ENCODE results near the gene LSM14B. TPM values are rescaled to one million over a fixed set of nuclear protein-coding genes. Genes with fewer than 3 reads are reported as not detected.

The LSM14B gene
- total RNA-seq, 1 experiment from 2014 or later = 73.5 TPM

DNA sequence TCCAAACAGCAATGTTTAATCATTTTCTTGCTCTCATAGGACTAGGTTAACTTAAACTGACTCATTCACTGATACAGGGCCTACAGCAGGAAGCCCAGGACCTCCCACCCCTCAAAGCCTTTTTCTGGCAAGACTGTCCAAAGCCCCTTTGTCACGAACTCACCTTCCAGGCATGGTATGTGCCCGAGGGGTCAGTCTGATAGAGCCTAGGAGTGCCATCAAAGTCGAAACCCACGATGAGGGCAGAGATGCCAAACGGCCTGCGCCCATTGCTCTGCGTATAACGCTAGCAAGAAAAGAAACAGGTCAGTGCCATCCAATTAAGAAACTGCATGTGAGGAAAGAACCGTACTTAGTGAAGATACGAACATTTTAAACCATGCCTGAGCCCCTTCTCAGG, 16.6 kb downstream of the LSM14B start:
- Mint-ChIP-seq H3K27ac (peak overlapping the region; percentile 65; the same call in 1 of the 2 replicates), H3K9me3 (no peaks in the 10 kb centered on the region)

DNA sequence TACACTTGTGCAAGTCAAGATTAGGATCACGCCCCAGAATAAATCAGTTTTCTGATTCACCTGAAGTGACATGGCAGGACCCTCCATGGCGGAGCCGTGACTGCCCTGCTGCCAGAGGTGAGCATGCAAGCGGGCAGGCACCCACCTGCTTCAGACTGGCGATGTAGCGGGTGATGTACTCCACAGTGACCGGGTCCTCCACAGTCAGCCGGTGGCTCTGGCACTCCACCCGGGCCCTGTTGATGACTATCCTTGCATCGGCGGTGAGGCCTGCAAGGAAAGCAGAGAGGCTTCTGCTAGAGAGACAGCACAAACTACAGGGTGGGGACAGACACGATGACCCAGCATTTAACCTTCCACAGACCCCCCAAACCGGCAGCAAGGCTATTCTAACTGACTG, 17.4 kb downstream of the LSM14B start:
- Mint-ChIP-seq H3K4me3 (no peak overlapping the region), H3K27ac (peak overlapping the region; percentile 23; the same call in 1 of the 2 replicates), H3K36me3 (peaks cover 58% of the 10 kb centered on the region), H3K4me1 (peaks cover 15% of the 10 kb centered on the region), H3K27me3 (ENCODE audit: low read depth) (no peaks in the 10 kb centered on the region), H3K9me3 (no peaks in the 10 kb centered on the region)
- TF ChIP-seq TCF7 (CRISPR knock-in tag; IDR thresholded peaks at IDR 0.05; ENCODE audit: low read depth) = no peak
- ATAC-seq = no peak
- ChIA-PET POLR2A (no interaction called here), CTCF (interaction anchor here (1.1 to 3.8 kb wide), 2 partner anchors 17 to 129 kb away, joined by 3 to 27 read pairs; no protein-coding TSS in a partner anchor)
- no peak for DNase-seq (ENCODE audit: low spot score)

More for the DNA sequence above, 16.6 kb downstream of the LSM14B start:
- ChIA-PET CTCF (interaction anchor here (0.7 to 1.1 kb wide), 2 partner anchors 10 to 128 kb away, joined by 3 to 4 read pairs; no protein-coding TSS in a partner anchor), POLR2A (no interaction called here)
- Mint-ChIP-seq H3K4me1 (peaks cover 13% of the 10 kb centered on the region), H3K27me3 (ENCODE audit: low read depth) (no peaks in the 10 kb centered on the region), H3K36me3 (peaks cover 61% of the 10 kb centered on the region), H3K4me3 (no peak overlapping the region)
- ATAC-seq (no peak), DNase-seq (ENCODE audit: low spot score) (no peak)
- TF ChIP-seq, protein P1, sequence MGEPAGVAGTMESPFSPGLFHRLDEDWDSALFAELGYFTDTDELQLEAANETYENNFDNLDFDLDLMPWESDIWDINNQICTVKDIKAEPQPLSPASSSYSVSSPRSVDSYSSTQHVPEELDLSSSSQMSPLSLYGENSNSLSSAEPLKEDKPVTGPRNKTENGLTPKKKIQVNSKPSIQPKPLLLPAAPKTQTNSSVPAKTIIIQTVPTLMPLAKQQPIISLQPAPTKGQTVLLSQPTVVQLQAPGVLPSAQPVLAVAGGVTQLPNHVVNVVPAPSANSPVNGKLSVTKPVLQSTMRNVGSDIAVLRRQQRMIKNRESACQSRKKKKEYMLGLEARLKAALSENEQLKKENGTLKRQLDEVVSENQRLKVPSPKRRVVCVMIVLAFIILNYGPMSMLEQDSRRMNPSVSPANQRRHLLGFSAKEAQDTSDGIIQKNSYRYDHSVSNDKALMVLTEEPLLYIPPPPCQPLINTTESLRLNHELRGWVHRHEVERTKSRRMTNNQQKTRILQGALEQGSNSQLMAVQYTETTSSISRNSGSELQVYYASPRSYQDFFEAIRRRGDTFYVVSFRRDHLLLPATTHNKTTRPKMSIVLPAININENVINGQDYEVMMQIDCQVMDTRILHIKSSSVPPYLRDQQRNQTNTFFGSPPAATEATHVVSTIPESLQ (CRISPR knock-in tag; IDR thresholded peaks at IDR 0.05) = no peak
- TF ChIP-seq CBFB (CRISPR knock-in tag; IDR thresholded peaks at IDR 0.05; ENCODE audit: low read depth) = no peak
- TF ChIP-seq TCF7 (CRISPR knock-in tag; IDR thresholded peaks at IDR 0.05; ENCODE audit: low read depth) = no peak
- TF ChIP-seq, protein P2, sequence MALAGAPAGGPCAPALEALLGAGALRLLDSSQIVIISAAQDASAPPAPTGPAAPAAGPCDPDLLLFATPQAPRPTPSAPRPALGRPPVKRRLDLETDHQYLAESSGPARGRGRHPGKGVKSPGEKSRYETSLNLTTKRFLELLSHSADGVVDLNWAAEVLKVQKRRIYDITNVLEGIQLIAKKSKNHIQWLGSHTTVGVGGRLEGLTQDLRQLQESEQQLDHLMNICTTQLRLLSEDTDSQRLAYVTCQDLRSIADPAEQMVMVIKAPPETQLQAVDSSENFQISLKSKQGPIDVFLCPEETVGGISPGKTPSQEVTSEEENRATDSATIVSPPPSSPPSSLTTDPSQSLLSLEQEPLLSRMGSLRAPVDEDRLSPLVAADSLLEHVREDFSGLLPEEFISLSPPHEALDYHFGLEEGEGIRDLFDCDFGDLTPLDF (CRISPR knock-in tag; IDR thresholded peaks at IDR 0.05) = no peak
- TF ChIP-seq, protein P3, sequence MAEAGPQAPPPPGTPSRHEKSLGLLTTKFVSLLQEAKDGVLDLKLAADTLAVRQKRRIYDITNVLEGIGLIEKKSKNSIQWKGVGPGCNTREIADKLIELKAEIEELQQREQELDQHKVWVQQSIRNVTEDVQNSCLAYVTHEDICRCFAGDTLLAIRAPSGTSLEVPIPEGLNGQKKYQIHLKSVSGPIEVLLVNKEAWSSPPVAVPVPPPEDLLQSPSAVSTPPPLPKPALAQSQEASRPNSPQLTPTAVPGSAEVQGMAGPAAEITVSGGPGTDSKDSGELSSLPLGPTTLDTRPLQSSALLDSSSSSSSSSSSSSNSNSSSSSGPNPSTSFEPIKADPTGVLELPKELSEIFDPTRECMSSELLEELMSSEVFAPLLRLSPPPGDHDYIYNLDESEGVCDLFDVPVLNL (CRISPR knock-in tag; IDR thresholded peaks at IDR 0.05; ENCODE audit: borderline replicate concordance, low read depth) = no peak
- TF ChIP-seq GABPB1 (CRISPR knock-in tag; IDR thresholded peaks at IDR 0.05) = no peak
- no peak for TF ChIP-seq KAT7 (CRISPR knock-in tag; IDR thresholded peaks at IDR 0.05; ENCODE audit: borderline replicate concordance)
- TF ChIP-seq NR2C2 (CRISPR knock-in tag; IDR thresholded peaks at IDR 0.05) = no peak
- no peak for TF ChIP-seq FOXK1 (CRISPR knock-in tag; IDR thresholded peaks at IDR 0.05)
- TF ChIP-seq, protein P4, sequence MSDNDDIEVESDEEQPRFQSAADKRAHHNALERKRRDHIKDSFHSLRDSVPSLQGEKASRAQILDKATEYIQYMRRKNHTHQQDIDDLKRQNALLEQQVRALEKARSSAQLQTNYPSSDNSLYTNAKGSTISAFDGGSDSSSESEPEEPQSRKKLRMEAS (CRISPR knock-in tag; IDR thresholded peaks at IDR 0.05) = no peak
- TF ChIP-seq, protein P5, sequence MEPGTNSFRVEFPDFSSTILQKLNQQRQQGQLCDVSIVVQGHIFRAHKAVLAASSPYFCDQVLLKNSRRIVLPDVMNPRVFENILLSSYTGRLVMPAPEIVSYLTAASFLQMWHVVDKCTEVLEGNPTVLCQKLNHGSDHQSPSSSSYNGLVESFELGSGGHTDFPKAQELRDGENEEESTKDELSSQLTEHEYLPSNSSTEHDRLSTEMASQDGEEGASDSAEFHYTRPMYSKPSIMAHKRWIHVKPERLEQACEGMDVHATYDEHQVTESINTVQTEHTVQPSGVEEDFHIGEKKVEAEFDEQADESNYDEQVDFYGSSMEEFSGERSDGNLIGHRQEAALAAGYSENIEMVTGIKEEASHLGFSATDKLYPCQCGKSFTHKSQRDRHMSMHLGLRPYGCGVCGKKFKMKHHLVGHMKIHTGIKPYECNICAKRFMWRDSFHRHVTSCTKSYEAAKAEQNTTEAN (CRISPR knock-in tag; IDR thresholded peaks at IDR 0.05) = no peak
- TF ChIP-seq, protein P6, sequence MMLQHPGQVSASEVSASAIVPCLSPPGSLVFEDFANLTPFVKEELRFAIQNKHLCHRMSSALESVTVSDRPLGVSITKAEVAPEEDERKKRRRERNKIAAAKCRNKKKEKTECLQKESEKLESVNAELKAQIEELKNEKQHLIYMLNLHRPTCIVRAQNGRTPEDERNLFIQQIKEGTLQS (CRISPR knock-in tag; conservative IDR thresholded peaks at IDR 0.05) = no peak

DNA sequence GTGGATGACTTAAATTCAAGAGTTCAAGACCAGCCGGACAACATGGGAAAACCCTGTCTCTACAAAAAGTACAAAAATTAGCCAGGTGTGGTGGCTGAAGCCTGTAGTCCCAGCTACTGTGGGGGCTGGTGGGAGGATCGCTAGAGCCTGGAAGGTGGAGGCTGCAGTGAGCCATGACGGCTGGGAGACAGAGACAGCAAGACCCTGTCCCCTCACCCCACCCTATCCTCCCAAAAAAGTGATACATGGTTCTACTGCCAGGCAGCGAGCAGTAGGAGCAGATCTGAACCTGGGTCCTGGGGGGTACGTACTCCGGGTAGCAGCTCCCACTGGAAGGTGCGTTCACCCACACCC, 18.7 kb downstream of the LSM14B start:
- Mint-ChIP-seq H3K9me3 (no peaks in the 10 kb centered on the region), H3K4me3 (peak overlapping the region; percentile 87; the same call in 1 of the 2 replicates), H3K36me3 (peaks cover 54% of the 10 kb centered on the region), H3K27ac (peak overlapping the region; percentile 61), H3K4me1 (peaks cover 26% of the 10 kb centered on the region), H3K27me3 (ENCODE audit: low read depth) (no peaks in the 10 kb centered on the region)
- ChIA-PET POLR2A (no interaction called here), CTCF (interaction anchor here (0.8 to 3.8 kb wide), 4 partner anchors 13 to 71 kb away, joined by 3 to 27 read pairs (median 4); no protein-coding TSS in a partner anchor)
- ATAC-seq = no peak
- no peak for DNase-seq (ENCODE audit: low spot score)
- TF ChIP-seq HMGA2 (CRISPR knock-in tag; IDR thresholded peaks at IDR 0.05) (no peak), RELA (CRISPR knock-in tag; IDR thresholded peaks at IDR 0.05; ENCODE audit: borderline replicate concordance) (no peak), RORB (CRISPR knock-in tag; IDR thresholded peaks at IDR 0.05) (no peak), ZNF317 (CRISPR knock-in tag; IDR thresholded peaks at IDR 0.05; ENCODE audit: borderline replicate concordance, low read depth) (no peak), IRF2 (CRISPR knock-in tag; IDR thresholded peaks at IDR 0.05; ENCODE audit: borderline replicate concordance, low read depth) (no peak), SOX15 (CRISPR knock-in tag; IDR thresholded peaks at IDR 0.05) (no peak)
- TF ChIP-seq, protein P7, sequence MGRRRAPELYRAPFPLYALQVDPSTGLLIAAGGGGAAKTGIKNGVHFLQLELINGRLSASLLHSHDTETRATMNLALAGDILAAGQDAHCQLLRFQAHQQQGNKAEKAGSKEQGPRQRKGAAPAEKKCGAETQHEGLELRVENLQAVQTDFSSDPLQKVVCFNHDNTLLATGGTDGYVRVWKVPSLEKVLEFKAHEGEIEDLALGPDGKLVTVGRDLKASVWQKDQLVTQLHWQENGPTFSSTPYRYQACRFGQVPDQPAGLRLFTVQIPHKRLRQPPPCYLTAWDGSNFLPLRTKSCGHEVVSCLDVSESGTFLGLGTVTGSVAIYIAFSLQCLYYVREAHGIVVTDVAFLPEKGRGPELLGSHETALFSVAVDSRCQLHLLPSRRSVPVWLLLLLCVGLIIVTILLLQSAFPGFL (CRISPR knock-in tag; IDR thresholded peaks at IDR 0.05; ENCODE audit: borderline replicate concordance) = no peak
- TF ChIP-seq, protein P8, sequence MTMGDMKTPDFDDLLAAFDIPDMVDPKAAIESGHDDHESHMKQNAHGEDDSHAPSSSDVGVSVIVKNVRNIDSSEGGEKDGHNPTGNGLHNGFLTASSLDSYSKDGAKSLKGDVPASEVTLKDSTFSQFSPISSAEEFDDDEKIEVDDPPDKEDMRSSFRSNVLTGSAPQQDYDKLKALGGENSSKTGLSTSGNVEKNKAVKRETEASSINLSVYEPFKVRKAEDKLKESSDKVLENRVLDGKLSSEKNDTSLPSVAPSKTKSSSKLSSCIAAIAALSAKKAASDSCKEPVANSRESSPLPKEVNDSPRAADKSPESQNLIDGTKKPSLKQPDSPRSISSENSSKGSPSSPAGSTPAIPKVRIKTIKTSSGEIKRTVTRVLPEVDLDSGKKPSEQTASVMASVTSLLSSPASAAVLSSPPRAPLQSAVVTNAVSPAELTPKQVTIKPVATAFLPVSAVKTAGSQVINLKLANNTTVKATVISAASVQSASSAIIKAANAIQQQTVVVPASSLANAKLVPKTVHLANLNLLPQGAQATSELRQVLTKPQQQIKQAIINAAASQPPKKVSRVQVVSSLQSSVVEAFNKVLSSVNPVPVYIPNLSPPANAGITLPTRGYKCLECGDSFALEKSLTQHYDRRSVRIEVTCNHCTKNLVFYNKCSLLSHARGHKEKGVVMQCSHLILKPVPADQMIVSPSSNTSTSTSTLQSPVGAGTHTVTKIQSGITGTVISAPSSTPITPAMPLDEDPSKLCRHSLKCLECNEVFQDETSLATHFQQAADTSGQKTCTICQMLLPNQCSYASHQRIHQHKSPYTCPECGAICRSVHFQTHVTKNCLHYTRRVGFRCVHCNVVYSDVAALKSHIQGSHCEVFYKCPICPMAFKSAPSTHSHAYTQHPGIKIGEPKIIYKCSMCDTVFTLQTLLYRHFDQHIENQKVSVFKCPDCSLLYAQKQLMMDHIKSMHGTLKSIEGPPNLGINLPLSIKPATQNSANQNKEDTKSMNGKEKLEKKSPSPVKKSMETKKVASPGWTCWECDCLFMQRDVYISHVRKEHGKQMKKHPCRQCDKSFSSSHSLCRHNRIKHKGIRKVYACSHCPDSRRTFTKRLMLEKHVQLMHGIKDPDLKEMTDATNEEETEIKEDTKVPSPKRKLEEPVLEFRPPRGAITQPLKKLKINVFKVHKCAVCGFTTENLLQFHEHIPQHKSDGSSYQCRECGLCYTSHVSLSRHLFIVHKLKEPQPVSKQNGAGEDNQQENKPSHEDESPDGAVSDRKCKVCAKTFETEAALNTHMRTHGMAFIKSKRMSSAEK (CRISPR knock-in tag; IDR thresholded peaks at IDR 0.05; ENCODE audit: borderline replicate concordance) = no peak
